SH-SY5Y (cell line): ENCODE data around the gene USP7.

ENCODE experiments used
- GATA2 ChIP-seq: IDR thresholded peaks from 2 replicates; pipeline ENCODE4 v1.6.1; 2011; ENCODE audit warnings: mild to moderate bottlenecking, low read depth, low read length
- GATA3 ChIP-seq: IDR thresholded peaks from 2 replicates; pipeline ENCODE4 v1.6.1; 2011; ENCODE audit warnings: low read depth, mild to moderate bottlenecking, low read length, moderate library complexity

GRCh38 chr16:8982816-8983215 lies 19.1 kb upstream of the USP7 start:
- TF ChIP-seq GATA2 (no peak), GATA3 (no peak)
